Measurements from ENCODE around the gene UNKL.
A peak's percentile ranks its signal among the peaks of the same experiment; 100 is the strongest.

Gene UNKL

DNA sequence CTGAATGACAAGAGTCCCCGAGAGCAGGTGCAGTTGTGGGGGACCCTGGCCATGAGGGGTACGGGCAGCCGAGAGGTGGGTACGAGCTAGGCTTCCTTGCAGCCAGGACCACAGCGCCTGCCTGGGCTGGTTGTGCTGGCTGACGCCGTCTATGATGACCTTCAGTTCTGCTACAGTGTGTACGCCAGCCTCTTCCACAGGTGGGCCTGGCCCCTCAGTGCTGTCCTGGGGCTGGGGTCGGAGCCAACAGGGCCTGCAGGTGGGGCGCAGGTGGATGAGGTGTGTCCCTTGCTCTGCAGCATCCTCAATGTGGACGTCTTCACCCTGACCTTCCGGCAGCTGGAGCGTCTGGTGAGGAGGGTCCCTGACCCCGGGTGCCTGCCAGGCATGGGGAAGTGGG, 70.0 kb downstream of the UNKL start:
- ChIA-PET CTCF (no interaction called here), POLR2A (ENCODE audit: low non-redundant PET) (no interaction called here)
- no peak for DNase-seq (ENCODE audit: low spot score)
- TF ChIP-seq, protein P1, sequence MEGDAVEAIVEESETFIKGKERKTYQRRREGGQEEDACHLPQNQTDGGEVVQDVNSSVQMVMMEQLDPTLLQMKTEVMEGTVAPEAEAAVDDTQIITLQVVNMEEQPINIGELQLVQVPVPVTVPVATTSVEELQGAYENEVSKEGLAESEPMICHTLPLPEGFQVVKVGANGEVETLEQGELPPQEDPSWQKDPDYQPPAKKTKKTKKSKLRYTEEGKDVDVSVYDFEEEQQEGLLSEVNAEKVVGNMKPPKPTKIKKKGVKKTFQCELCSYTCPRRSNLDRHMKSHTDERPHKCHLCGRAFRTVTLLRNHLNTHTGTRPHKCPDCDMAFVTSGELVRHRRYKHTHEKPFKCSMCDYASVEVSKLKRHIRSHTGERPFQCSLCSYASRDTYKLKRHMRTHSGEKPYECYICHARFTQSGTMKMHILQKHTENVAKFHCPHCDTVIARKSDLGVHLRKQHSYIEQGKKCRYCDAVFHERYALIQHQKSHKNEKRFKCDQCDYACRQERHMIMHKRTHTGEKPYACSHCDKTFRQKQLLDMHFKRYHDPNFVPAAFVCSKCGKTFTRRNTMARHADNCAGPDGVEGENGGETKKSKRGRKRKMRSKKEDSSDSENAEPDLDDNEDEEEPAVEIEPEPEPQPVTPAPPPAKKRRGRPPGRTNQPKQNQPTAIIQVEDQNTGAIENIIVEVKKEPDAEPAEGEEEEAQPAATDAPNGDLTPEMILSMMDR (conservative IDR thresholded peaks at IDR 0.05; ENCODE audit: low read depth), result no peak
- no peak overlapping the region; the same call in 1 of the 2 replicates for H3K27ac ChIP-seq

DNA sequence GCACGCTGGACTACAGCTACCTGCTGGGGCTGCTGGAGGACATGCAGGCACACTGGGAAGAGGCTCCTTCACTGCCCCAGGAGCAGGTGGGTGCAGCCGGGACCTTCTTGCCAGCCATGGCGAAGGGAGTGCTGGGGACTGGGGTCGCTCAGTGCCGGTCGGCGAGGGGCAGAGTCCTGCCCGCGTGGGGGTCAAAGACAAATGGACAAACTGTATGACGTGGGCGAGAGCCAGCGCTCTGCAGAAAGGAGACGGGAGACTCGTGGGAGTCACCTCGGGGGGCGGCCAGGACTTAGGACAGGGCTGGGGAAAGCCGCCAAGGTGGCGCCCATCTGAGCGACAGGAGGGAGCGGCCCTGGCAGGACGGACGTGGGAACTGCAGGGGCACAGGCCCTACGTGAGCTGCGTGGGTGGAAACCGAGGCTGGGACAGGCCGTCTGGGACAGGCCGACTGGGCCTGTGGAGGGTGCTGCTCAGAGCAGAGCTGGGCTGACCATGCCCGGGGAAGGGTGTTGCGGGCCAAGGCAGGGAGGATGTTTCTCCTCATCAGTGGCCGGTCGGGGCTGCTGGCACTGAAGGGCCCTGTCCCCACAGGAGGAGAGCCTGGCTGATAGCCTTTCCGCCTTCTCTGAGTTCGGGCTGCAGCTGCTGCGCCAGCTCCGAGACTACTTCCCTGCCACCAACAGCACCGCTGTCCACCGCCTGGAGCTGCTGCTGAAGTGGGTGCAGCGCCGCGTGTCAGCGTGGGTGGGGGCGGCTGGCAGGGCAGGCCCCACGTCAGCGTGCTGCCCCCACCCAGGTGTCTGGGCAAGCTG, 70.9 kb downstream of the UNKL start:
- TF ChIP-seq, protein P1 (conservative IDR thresholded peaks at IDR 0.05; ENCODE audit: low read depth), result no peak
- H3K27ac ChIP-seq, result peak overlapping the region; percentile 39
- DNase-seq (ENCODE audit: low spot score), result no peak
- CTCF ChIA-PET, result no interaction called here
- POLR2A ChIA-PET (ENCODE audit: low non-redundant PET), result no interaction called here

DNA sequence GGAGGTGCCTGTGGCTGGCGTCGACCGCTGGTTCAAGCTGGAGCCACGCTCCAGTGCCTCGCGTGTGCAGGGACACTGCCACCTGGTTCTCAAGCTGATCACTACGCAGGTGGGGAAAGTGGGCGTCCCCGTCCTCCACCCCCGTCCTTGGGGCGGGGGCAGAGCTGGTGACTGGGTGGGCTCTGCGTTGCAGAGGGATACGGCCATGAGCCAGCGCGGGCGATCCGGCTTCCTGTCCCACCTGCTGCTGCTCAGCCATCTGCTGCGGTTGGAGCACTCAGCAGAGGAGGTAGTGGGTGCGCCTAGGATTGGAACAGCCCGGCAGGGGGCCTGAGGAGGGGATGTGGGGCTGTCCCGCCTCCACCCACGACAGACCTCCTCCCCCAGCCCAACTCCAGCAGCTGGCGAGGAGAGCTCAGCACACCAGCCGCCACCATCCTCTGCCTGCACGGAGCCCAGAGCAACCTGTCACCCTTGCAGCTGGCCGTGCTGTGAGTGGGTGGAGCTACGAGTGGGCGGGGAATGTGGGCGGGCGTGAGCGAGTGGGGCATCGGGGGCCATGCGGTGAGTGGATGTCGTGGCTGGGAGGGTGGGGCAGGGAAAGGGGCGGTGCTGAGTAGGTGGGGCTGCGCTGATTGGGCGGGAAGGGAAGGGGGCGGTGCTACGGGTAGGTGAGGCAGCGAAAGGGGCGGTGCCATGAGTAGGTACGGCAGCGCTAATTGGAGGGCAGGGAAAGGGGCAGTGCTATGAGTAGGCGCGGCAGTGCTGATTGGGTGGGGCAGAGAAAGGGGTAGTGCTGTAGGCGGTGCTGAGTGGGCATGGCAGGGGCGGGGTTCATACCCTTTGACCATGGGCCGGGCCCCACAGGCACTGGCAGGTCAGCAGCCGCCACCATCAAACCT, 71.7 kb downstream of the UNKL start:
- peak; percentile 99 for DNase-seq (ENCODE audit: low spot score)
- ChIA-PET CTCF (interaction anchor here (0.5 to 0.6 kb wide), 3 partner anchors 11 to 460 kb away, joined by 4 to 5 read pairs (median 4); no protein-coding TSS in a partner anchor), POLR2A (ENCODE audit: low non-redundant PET) (interaction anchor here (0.6 kb wide), 1 partner anchor 440 kb away, joined by 5 read pairs; the partner anchor contains the start of genes NUBP2 and SPSB3)
- H3K27ac ChIP-seq, result peak overlapping the region; percentile 39
- TF ChIP-seq, protein P1 (conservative IDR thresholded peaks at IDR 0.05; ENCODE audit: low read depth), result no peak

DNA sequence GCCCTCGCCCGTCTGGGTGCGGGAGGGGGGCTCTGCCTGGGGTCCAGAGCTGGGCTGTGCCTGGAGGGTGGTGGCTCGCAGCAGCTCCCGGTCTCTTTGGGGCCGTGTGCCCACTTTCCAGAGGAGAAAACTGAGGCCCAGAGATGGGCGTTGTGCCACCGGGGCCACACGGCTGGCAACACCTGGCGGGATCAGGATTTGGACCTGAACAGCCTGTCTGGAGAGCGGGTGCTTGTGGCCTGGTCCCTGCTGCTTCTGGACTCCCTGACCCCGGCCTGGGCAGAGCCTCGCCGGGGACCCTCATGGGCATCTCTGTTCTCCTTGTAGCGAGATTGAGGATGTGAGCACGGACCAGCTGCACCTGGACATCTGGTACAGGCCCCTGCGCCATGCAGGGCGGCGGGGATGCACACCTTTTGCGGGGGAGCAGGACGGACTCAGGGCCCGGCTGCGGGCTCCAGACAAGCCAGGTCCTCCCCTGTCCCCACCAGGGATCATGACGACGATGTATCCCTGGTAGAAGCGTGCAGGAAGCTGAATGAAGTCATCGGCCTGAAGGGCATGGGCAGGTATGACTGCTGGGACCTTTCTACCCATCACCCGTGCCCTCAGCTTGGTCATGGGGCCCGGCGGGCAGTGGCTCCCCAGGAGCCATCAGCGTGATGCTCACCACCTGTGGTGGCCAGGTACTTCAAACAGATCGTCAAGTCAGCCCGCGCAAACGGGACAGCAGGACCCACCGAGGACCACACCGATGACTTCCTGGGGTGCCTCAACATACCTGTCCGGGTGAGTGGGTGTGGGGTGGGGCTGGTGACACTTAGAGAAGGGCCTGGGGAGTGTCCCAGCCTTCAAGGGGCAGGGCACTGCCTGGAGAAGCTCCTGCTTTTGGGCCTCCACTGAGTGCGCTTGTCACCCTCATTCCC, 72.7 kb downstream of the UNKL start:
- no peak for DNase-seq (ENCODE audit: low spot score)
- no peak overlapping the region for H3K27ac ChIP-seq
- TF ChIP-seq, protein P1 (conservative IDR thresholded peaks at IDR 0.05; ENCODE audit: low read depth), result no peak
- ChIA-PET CTCF (interaction anchor here (0.5 to 1.0 kb wide), 3 partner anchors 12 to 461 kb away, joined by 3 to 5 read pairs (median 4); no protein-coding TSS in a partner anchor), POLR2A (ENCODE audit: low non-redundant PET) (no interaction called here)

DNA sequence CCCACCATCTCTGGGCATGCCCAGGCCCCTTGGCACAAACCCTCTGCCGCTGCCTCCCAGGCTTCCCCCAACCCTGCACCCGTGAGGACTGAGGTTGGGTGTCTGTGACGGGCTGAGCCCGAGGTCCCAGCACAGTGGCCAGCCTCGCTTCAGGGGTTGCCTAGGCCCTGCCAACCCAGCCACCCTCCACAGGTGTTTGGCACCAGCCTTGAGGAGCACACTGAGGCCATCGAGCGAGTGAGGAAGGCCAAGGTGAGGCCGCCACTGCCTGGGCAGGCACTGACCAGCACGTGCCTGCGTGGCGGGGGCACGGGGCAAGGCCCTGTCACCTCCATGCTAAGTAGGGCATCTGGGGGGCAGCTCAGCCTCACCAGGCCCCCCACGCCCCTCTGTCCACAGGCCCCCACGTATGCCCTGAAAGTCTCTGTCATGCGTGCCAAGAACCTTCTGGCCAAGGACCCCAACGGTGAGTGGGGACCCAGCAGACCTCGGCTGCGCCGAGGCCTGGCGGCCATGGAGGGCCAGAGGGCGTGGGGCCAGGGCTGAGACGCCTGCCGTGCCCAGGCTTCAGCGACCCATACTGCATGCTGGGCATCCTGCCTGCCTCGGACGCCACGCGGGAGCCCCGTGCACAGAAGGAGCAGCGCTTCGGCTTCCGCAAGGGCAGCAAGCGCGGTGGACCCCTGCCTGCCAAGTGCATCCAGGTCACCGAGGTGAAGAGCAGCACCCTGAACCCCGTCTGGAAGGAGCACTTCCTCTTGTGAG, 73.6 kb downstream of the UNKL start:
- CTCF ChIA-PET, result interaction anchor here (1.0 kb wide), 1 partner anchor 11 kb away, joined by 3 read pairs; no protein-coding TSS in a partner anchor
- no peak for DNase-seq (ENCODE audit: low spot score)
- TF ChIP-seq, protein P1 (conservative IDR thresholded peaks at IDR 0.05; ENCODE audit: low read depth), result no peak
- POLR2A ChIA-PET (ENCODE audit: low non-redundant PET), result no interaction called here
- no peak overlapping the region for H3K27ac ChIP-seq
